Thyroid gland (tissue), 4 donors: ENCODE measurements around the gene POLR3A.
A peak's percentile ranks its signal among the peaks of the same experiment; 100 is the strongest.

Experiments
- CTCF ChIP-seq, 6 experiments: fragments of 200-600 bp in 3 of 6; fragments of 450-650 bp in 3 of 6; sonication (generic) in 3 of 6; IDR thresholded peaks; one replicate each; pipeline ENCODE4 v1.5.1; 2016 to 2019; ENCODE audit warnings: antibody characterized with exemption in 6 of 6, mild to moderate bottlenecking in 2 of 6, inconsistent platforms in 1 of 6, moderate library complexity in 1 of 6
- POLR2A ChIP-seq, 2 donors: fragments of 450-650 bp; IDR thresholded peaks; one replicate each; pipeline ENCODE4 v1.6.1; 2017; ENCODE audit warnings: antibody characterized with exemption in 2 of 2, mild to moderate bottlenecking in 2 of 2, moderate library complexity in 1 of 2

GRCh38 chr10:77925795-77926565 is 103.3 kb downstream of the POLR3A start:
- TF ChIP-seq CTCF (IDR thresholded peaks at IDR 0.05) (peak in 2 of 6 experiments; percentile 20 to 28), POLR2A (IDR thresholded peaks at IDR 0.05) (no peak)
